ENCODE measurements around the gene GH2.

Gene GH2

GRCh38 chr17:63841350-63842172 lies 40.2 kb downstream of the GH2 start:
- DNase-seq (ENCODE audit: low read depth in 3 of 3, low spot score in 1 of 3) = no peak

- no peak for DNase-seq (ENCODE audit: low read depth in 3 of 3, low spot score in 1 of 3)
These were observed 41.0 kb downstream of the GH2 start for GRCh38 chr17:63840591-63841349.

- DNase-seq (ENCODE audit: low read depth in 3 of 3, low spot score in 1 of 3) = no peak
These were observed 43.0 kb downstream of the GH2 start for GRCh38 chr17:63838631-63839171.

- no peak for DNase-seq (ENCODE audit: low read depth in 3 of 3, low spot score in 1 of 3)
These were observed 43.7 kb downstream of the GH2 start for GRCh38 chr17:63837962-63838600.

GRCh38 chr17:63837480-63837879 lies 44.3 kb downstream of the GH2 start:
- no peak for DNase-seq (ENCODE audit: low read depth in 3 of 3, low spot score in 1 of 3)

- DNase-seq (ENCODE audit: low read depth in 3 of 3, low spot score in 1 of 3) = no peak
These were observed 44.9 kb downstream of the GH2 start for GRCh38 chr17:63836811-63837210.

GRCh38 chr17:63835167-63835720 lies 46.5 kb downstream of the GH2 start:
- no peak for DNase-seq (ENCODE audit: low read depth in 3 of 3, low spot score in 1 of 3)

- DNase-seq (ENCODE audit: low read depth in 3 of 3, low spot score in 1 of 3) = peak in 2 of 3 donors; percentile 18 to 29
These were observed 47.1 kb downstream of the GH2 start for GRCh38 chr17:63834431-63835166.

GRCh38 chr17:63833741-63834373 lies 47.9 kb downstream of the GH2 start:
- no peak for DNase-seq (ENCODE audit: low read depth in 3 of 3, low spot score in 1 of 3)

- DNase-seq (ENCODE audit: low read depth in 3 of 3, low spot score in 1 of 3) = no peak
These were observed 48.6 kb downstream of the GH2 start for GRCh38 chr17:63833026-63833740.

GRCh38 chr17:63832455-63832854 lies 49.3 kb downstream of the GH2 start:
- no peak for DNase-seq (ENCODE audit: low read depth in 3 of 3, low spot score in 1 of 3)

GRCh38 chr17:63832014-63832413 lies 49.7 kb downstream of the GH2 start:
- DNase-seq (ENCODE audit: low read depth in 3 of 3, low spot score in 1 of 3) = no peak

GRCh38 chr17:63831505-63831904 lies 50.2 kb downstream of the GH2 start:
- no peak for DNase-seq (ENCODE audit: low read depth in 3 of 3, low spot score in 1 of 3)

GRCh38 chr17:63830904-63831491 lies 50.7 kb downstream of the GH2 start:
- no peak for DNase-seq (ENCODE audit: low read depth in 3 of 3, low spot score in 1 of 3)

- no peak for DNase-seq (ENCODE audit: low read depth in 3 of 3, low spot score in 1 of 3)
These were observed 51.5 kb downstream of the GH2 start for GRCh38 chr17:63830278-63830677.
